ENCODE measurements around the gene GRM8.

DNA sequence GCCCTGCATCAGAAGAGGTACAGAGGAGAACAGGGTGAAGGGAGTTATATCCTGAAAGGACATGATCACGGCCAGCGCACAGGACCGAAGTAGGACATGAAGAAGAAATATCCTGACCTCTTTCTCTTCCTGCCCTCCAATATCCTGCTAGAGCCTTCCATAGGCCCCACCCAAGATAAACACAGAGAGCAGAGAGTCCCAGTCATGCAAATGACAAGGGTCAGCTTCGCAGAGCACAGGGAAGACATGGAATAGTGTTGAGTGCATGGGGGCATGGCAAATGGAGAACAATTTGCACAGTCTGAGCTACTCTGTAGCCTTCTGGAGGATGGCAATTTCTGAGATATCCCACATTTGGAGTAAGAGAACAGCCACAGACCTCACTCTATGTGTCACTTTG lies 371.4 kb downstream of the GRM8 start:
- TF ChIP-seq EZH2 (IDR thresholded peaks at IDR 0.05; ENCODE audit: insufficient read depth, poor library complexity, severe bottlenecking): no peak
- TF ChIP-seq EZH2phosphoT487 (IDR thresholded peaks at IDR 0.05; ENCODE audit: insufficient read depth, low read depth): no peak

Measured in GM23248 (cell line).